ENCODE measurements around the gene ARGLU1.

- no peak for TF ChIP-seq CTCF (conservative IDR thresholded peaks at IDR 0.05; ENCODE audit: low read depth, low read length)
- no peak for TF ChIP-seq EZH2 (IDR thresholded peaks at IDR 0.05; ENCODE audit: low read length, unreplicated experiment)
- no peak for TF ChIP-seq EZH2phosphoT487 (IDR thresholded peaks at IDR 0.05; ENCODE audit: borderline replicate concordance, low read length)
Observed at GRCh38 chr13:106522112-106522705, 45.7 kb downstream of the ARGLU1 start.

Measured in PC-3 (cell line).